Cerebellar nuclear complex (tissue), 1 donor: ENCODE data around the gene CHD6.

Experiments used
- DNase-seq, 2 experiments: peaks; one replicate each; lab custom pipeline; 2025; lab: John Stamatoyannopoulos, UW

CHD6 gene

GRCh38 chr20:41398408-41398807 lies 219.8 kb downstream of the CHD6 start:
- no peak for DNase-seq

GRCh38 chr20:41395667-41396664 lies 222.2 kb downstream of the CHD6 start:
- no peak for DNase-seq

- no peak for DNase-seq
Observed at GRCh38 chr20:41394931-41395666, 223.1 kb downstream of the CHD6 start.

GRCh38 chr20:41394081-41394480 lies 224.1 kb downstream of the CHD6 start:
- DNase-seq: no peak

GRCh38 chr20:41393705-41394066 lies 224.5 kb downstream of the CHD6 start:
- no peak for DNase-seq

GRCh38 chr20:41392871-41393704 lies 225.1 kb downstream of the CHD6 start:
- no peak for DNase-seq

- no peak for DNase-seq
Observed at GRCh38 chr20:41392295-41392694, 225.9 kb downstream of the CHD6 start.

GRCh38 chr20:41391587-41392001 lies 226.6 kb downstream of the CHD6 start:
- no peak for DNase-seq

GRCh38 chr20:41390889-41391288 lies 227.3 kb downstream of the CHD6 start:
- DNase-seq: no peak

GRCh38 chr20:41387444-41387851 lies 230.7 kb downstream of the CHD6 start:
- DNase-seq: no peak

GRCh38 chr20:41386502-41387427 lies 231.4 kb downstream of the CHD6 start:
- no peak for DNase-seq

GRCh38 chr20:41382791-41383305 lies 235.3 kb downstream of the CHD6 start:
- DNase-seq: no peak

GRCh38 chr20:41380551-41381193 lies 237.5 kb downstream of the CHD6 start:
- DNase-seq: no peak

- DNase-seq: no peak
Observed at GRCh38 chr20:41379551-41379950, 238.6 kb downstream of the CHD6 start.

GRCh38 chr20:41377275-41377674 lies 240.9 kb downstream of the CHD6 start:
- no peak for DNase-seq

GRCh38 chr20:41376349-41376748 lies 241.8 kb downstream of the CHD6 start:
- no peak for DNase-seq

GRCh38 chr20:41375846-41376245 lies 242.3 kb downstream of the CHD6 start:
- no peak for DNase-seq

GRCh38 chr20:41373931-41374920 lies 244.0 kb downstream of the CHD6 start:
- no peak for DNase-seq

GRCh38 chr20:41373251-41373783 lies 244.9 kb downstream of the CHD6 start:
- no peak for DNase-seq
